Airway epithelial cell (primary cell): Measurements from ENCODE around the gene RNPEP. TPM values are rescaled to one million over a fixed set of nuclear protein-coding genes. Genes with fewer than 3 reads are reported as not detected.

Experiments
- total RNA-seq: library from RNA; depleted of rRNA; stranded (reverse); fragments of >200 nt; gene quantifications from 2 replicates; pipeline ENCODE4 v1.2.3, GENCODE V29; 2015

RNPEP gene, protein sequence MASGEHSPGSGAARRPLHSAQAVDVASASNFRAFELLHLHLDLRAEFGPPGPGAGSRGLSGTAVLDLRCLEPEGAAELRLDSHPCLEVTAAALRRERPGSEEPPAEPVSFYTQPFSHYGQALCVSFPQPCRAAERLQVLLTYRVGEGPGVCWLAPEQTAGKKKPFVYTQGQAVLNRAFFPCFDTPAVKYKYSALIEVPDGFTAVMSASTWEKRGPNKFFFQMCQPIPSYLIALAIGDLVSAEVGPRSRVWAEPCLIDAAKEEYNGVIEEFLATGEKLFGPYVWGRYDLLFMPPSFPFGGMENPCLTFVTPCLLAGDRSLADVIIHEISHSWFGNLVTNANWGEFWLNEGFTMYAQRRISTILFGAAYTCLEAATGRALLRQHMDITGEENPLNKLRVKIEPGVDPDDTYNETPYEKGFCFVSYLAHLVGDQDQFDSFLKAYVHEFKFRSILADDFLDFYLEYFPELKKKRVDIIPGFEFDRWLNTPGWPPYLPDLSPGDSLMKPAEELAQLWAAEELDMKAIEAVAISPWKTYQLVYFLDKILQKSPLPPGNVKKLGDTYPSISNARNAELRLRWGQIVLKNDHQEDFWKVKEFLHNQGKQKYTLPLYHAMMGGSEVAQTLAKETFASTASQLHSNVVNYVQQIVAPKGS
- 117 and 127 TPM in 2 replicates for total RNA-seq

DNA sequence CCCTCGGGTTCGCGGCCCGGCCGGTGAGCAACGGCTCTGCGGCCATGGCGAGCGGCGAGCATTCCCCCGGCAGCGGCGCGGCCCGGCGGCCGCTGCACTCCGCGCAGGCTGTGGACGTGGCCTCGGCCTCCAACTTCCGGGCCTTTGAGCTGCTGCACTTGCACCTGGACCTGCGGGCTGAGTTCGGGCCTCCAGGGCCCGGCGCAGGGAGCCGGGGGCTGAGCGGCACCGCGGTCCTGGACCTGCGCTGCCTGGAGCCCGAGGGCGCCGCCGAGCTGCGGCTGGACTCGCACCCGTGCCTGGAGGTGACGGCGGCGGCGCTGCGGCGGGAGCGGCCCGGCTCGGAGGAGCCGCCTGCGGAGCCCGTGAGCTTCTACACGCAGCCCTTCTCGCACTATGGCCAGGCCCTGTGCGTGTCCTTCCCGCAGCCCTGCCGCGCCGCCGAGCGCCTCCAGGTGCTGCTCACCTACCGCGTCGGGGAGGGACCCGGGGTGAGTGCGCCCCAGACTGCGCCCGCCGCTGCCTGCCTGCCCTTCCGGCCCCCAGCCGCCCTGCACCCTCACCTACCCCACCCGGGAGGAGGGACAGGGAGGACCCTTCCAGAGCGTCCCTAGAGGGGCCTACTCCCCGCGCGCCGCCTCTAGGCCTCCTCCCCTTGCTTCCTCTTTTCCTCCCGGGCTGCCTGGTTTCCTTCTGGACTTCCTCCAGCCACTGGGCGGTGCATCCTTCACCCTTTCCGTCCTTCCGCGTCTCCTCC is at the start of gene RNPEP:
RNPEP (plus strand) TSS at position 26 of the 757 bp plus-strand sequence; CDS start at position 45, 19 bp downstream.

DNA sequence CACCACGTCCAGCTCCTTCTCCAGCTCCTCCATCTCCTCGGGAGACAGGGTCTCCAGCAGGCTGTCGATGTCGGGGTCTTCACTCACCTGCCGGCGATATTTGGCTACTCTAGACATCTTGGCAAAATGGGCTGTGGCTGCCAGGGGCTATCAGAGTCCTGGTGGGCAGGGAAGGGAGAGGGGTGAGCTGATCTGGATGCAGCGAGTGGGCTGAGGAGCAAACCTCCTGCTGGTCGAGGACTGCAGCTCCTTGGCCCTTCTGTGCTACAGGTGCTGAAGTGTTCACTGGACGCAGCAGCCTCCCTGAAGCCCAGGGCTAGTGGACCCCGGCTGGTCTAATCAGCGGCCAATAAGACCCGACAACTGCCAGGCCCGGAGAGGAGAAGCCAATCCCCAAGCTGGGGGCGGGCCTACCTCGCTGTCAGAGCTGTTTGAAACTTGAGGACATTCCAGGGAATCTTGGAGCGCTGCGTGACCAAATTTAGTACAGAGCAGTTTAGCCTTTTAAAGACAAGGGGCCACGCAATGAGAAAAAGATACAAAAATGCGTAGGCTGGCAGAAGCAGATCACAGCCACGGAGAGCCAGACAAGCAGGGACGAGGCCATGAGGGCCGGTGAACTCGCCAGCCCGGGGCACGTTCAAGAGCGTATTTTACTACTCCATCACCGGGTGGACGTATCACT is 36.1 kb upstream of the RNPEP start, which contains the start of gene LMOD1:
LMOD1 (minus strand) TSS at position 325 of the 685 bp plus-strand sequence; CDS start at position 117, 208 bp downstream.

DNA sequence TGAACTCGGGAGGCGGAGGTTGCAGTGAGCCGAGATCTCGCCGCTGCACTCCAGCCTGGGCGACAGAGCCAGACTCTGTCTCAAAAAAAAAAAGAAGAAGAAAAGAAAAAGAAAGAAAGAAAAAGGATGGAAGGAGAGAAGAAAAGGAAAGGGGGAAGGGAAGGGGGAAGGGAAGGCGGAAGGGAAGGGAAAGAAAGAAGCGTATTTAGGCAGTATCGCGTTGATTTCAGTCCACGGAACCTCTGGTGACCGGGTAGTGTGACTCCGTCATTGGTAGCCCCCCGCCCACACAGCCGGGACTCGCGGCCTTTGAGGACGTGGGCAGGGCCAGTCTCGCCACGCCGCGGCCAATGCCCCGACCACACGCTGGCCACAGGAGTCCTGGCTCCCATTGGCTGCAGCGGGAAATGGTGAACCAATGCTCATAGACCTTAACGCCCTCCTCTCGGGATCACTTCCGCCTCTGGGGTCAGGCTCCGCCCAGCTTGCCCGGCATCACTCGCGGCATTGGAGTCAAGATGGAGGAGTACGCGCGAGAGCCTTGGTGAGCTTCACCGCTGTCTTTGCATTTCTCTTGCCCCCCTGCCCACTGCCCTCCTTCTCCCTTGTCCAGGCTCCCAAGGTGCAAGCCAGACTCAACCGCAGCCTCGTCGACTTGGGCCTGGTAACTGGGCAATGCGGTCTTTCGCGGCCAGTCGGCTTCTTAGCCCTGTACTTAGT is 27.3 kb upstream of the RNPEP start, which contains the start of gene TIMM17A:
TIMM17A (plus strand) TSS at position 495 of the 720 bp plus-strand sequence; CDS start at position 519, 24 bp downstream.

DNA sequence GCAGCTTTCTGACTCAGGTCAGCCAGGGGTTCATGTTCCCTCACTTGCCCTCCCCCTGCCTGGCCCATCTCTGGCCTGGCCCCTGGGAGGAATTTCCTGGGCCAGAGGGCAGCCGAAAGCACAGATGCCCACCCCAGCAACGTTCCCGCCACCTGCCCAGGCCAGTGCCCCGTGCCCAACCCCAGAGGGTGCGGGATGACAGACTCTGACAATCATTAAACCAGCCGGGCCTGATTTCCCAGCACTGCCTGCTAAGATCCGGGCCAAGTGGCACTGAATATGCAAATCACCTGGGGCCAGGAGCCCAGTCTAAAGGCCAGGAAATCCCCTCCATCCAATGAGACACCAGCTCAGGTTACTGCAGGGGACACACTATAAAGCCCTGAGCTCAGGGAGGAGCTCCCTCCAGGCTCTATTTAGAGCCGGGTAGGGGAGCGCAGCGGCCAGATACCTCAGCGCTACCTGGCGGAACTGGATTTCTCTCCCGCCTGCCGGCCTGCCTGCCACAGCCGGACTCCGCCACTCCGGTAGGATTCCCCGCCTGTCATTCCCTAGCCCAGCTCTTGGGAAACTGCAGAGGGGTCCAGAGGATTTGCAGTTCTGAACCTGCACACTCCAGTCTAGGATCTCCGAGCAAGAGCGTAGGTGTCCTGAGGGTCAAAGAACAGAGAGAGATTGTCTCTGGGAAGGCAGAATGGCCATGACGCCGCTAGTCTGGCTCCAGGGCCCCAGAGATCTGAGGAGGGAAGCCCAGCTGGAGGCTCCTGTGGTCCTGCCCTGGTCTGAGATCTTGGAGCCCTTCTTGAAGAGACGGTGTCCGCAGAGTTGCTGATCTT is 27.9 kb downstream of the RNPEP start, which contains the start of gene ELF3:
ELF3 (plus strand) TSS at position 408 of the 836 bp plus-strand sequence. CDS start 550 bp downstream, outside the sequence.

Other genes with a start within 250 kb of the RNPEP start
- gene IPO9, start 153.5 kb upstream of the RNPEP start, total RNA-seq = 12.8 and 17.2 TPM in 2 replicates
- gene SHISA4, start 93.8 kb upstream of the RNPEP start, total RNA-seq = 3.8 and 7.1 TPM in 2 replicates
- not detected in 2 replicates for gene LMOD1, start 36.1 kb upstream of the RNPEP start, total RNA-seq
- gene TIMM17A, start 27.1 kb upstream of the RNPEP start, total RNA-seq = 40.5 and 40.6 TPM in 2 replicates
- 39.6 and 44.8 TPM in 2 replicates for gene ELF3, start 27.9 kb downstream of the RNPEP start, total RNA-seq
- gene GPR37L1, start 140.3 kb downstream of the RNPEP start, total RNA-seq = 0.07 TPM in 1 of 2 replicates, not detected in the other
- gene ARL8A, start 162.1 kb downstream of the RNPEP start, total RNA-seq = 21.4 and 27.6 TPM in 2 replicates
- not detected in 2 replicates for gene PTPN7, start 178.0 kb downstream of the RNPEP start, total RNA-seq
- gene LGR6, start 211.2 kb downstream of the RNPEP start, total RNA-seq = 0.14 TPM in 2 replicates